ENCODE results near the gene STIM1.

The STIM1 gene

GRCh38 chr11:3830730-3831129 lies 24.7 kb upstream of the STIM1 start:
- DNase-seq (ENCODE audit: low read depth), result no peak

GRCh38 chr11:3831378-3832239 lies 23.9 kb upstream of the STIM1 start:
- no peak for DNase-seq (ENCODE audit: low read depth)

- no peak for DNase-seq (ENCODE audit: low read depth)
Measured at GRCh38 chr11:3832816-3833215, 22.6 kb upstream of the STIM1 start.

- DNase-seq (ENCODE audit: low read depth), result no peak
Measured at GRCh38 chr11:3833449-3833848, 22.0 kb upstream of the STIM1 start.

- DNase-seq (ENCODE audit: low read depth), result no peak
Measured at GRCh38 chr11:3834349-3834663, 21.2 kb upstream of the STIM1 start.

GRCh38 chr11:3834664-3835461 lies 20.6 kb upstream of the STIM1 start:
- DNase-seq (ENCODE audit: low read depth), result no peak

GRCh38 chr11:3835751-3836150 lies 19.7 kb upstream of the STIM1 start:
- DNase-seq (ENCODE audit: low read depth), result no peak

- DNase-seq (ENCODE audit: low read depth), result no peak
Measured at GRCh38 chr11:3836903-3837302, 18.6 kb upstream of the STIM1 start.

GRCh38 chr11:3837793-3838192 lies 17.7 kb upstream of the STIM1 start:
- DNase-seq (ENCODE audit: low read depth), result no peak

- DNase-seq (ENCODE audit: low read depth), result no peak
Measured at GRCh38 chr11:3838504-3838903, 17.0 kb upstream of the STIM1 start.

GRCh38 chr11:3840004-3840869 lies 15.2 kb upstream of the STIM1 start:
- DNase-seq (ENCODE audit: low read depth), result no peak

- DNase-seq (ENCODE audit: low read depth), result no peak
Measured at GRCh38 chr11:3840870-3841425, 14.5 kb upstream of the STIM1 start, which contains the start of gene RHOG. Gene RHOG (minus strand): TSS chr11:3840959. CDS start chr11:3828138, 12,821 bp downstream.

GRCh38 chr11:3841426-3842350 lies 13.8 kb upstream of the STIM1 start:
- peak; percentile 97 for DNase-seq (ENCODE audit: low read depth)

GRCh38 chr11:3843326-3843725 lies 12.1 kb upstream of the STIM1 start:
- no peak for DNase-seq (ENCODE audit: low read depth)

GRCh38 chr11:3845246-3845645 lies 10.2 kb upstream of the STIM1 start:
- no peak for DNase-seq (ENCODE audit: low read depth)

- DNase-seq (ENCODE audit: low read depth), result no peak
Measured at GRCh38 chr11:3845670-3846069, 9.8 kb upstream of the STIM1 start.

- peak; percentile 36 for DNase-seq (ENCODE audit: low read depth)
Measured at GRCh38 chr11:3849297-3849874, 6.1 kb upstream of the STIM1 start.

GRCh38 chr11:3853545-3853842 lies 2.0 kb upstream of the STIM1 start:
- DNase-seq (ENCODE audit: low read depth), result no peak

GRCh38 chr11:3853899-3854659 lies 1.4 kb upstream of the STIM1 start:
- peak; percentile 57 for DNase-seq (ENCODE audit: low read depth)

- no peak for DNase-seq (ENCODE audit: low read depth)
Measured at GRCh38 chr11:3854660-3854976, 846 bp upstream of the STIM1 start.

All from stimulated activated CD4-positive, alpha-beta T cell treated with anti-CD3 and anti-CD28 coated beads, Interleukin-2, amount 100 ng/mL, for 4 hours (primary cell).